ENCODE measurements around the gene NFATC1.

The NFATC1 gene

GRCh38 chr18:79516441-79516931, 120.8 kb downstream of the NFATC1 start:
- Histone ChIP-seq H3K14ac (ENCODE audit: low read length) (no peak overlapping the region), H3K4me3 (ENCODE audit: low read length in 2 of 2) (no peak overlapping the region), H3K23ac (ENCODE audit: low read depth, low read length, poor library complexity) (no peak overlapping the region), H2AK5ac (ENCODE audit: low read depth, low read length) (no peak overlapping the region), H3K9me3 (replicated peaks in 1 of 2; ENCODE audit: control insufficient read depth in 2 of 2, insufficient read depth in 1 of 2, low read depth in 1 of 2, low read length in 2 of 2) (peaks cover 0 to 5% of the 10 kb centered on the region in 2 donors), H3K9ac (ENCODE audit: low read depth, low read length, poor library complexity) (no peak overlapping the region), H2AFZ (ENCODE audit: low read length) (no peak overlapping the region), H2BK12ac (ENCODE audit: low read length) (no peak overlapping the region), H3K18ac (ENCODE audit: low read length) (no peak overlapping the region), H4K91ac (ENCODE audit: low read depth, low read length, poor library complexity) (no peak overlapping the region), H3K79me1 (ENCODE audit: low read depth, low read length) (peaks cover 4% of the 10 kb centered on the region), H3K4me2 (ENCODE audit: insufficient read depth, low read length, poor library complexity, severe bottlenecking) (no peak overlapping the region), H3K27me3 (ENCODE audit: control insufficient read depth in 3 of 3, insufficient read depth in 3 of 3, low read depth in 1 of 3, low read length in 3 of 3) (peaks cover 0 to 10% (median 0%) of the 10 kb centered on the region in 3 experiments), H3K4me1 (ENCODE audit: control insufficient read depth in 2 of 2, insufficient read depth in 1 of 2, low read depth in 1 of 2, low read length in 2 of 2) (no peaks in the 10 kb centered on the region), H3K36me3 (replicated peaks in 1 of 2; ENCODE audit: control insufficient read depth in 2 of 2, insufficient read depth in 2 of 2, low read length in 2 of 2) (no peaks in the 10 kb centered on the region), H2BK5ac (ENCODE audit: low read length) (no peak overlapping the region), H3K27ac (replicated peaks; ENCODE audit: low read length) (no peak overlapping the region), H2BK15ac (ENCODE audit: low read length) (no peak overlapping the region), H2BK120ac (ENCODE audit: low read depth, low read length) (no peak overlapping the region), H3K4ac (ENCODE audit: low read length) (no peak overlapping the region), H4K8ac (ENCODE audit: low read depth, low read length) (no peak overlapping the region)
- no peak for DNase-seq (ENCODE audit: low spot score)
- no CpG with 5 or more reads among the region's 20 CpGs for WGBS, 2 donors (ENCODE audit: extremely low coverage in 2 of 2, insufficient read length in 2 of 2, insufficient replicate concordance in 1 of 2)

GRCh38 chr18:79517341-79517740, 121.6 kb downstream of the NFATC1 start:
- Histone ChIP-seq H3K4me2 (ENCODE audit: insufficient read depth, low read length, poor library complexity, severe bottlenecking) (no peak overlapping the region), H3K18ac (ENCODE audit: low read length) (no peak overlapping the region), H3K4me3 (ENCODE audit: low read length in 2 of 2) (no peak overlapping the region), H2BK12ac (ENCODE audit: low read length) (no peak overlapping the region), H3K27ac (replicated peaks; ENCODE audit: low read length) (no peak overlapping the region), H3K4ac (ENCODE audit: low read length) (no peak overlapping the region), H2AK5ac (ENCODE audit: low read depth, low read length) (no peak overlapping the region), H2BK120ac (ENCODE audit: low read depth, low read length) (no peak overlapping the region), H3K9ac (ENCODE audit: low read depth, low read length, poor library complexity) (no peak overlapping the region), H2AFZ (ENCODE audit: low read length) (no peak overlapping the region), H3K23ac (ENCODE audit: low read depth, low read length, poor library complexity) (no peak overlapping the region), H2BK15ac (ENCODE audit: low read length) (no peak overlapping the region), H4K8ac (ENCODE audit: low read depth, low read length) (no peak overlapping the region), H2BK5ac (ENCODE audit: low read length) (no peak overlapping the region), H3K79me1 (ENCODE audit: low read depth, low read length) (peaks cover 4% of the 10 kb centered on the region), H3K14ac (ENCODE audit: low read length) (no peak overlapping the region), H3K27me3 (ENCODE audit: control insufficient read depth in 3 of 3, insufficient read depth in 3 of 3, low read depth in 1 of 3, low read length in 3 of 3) (peaks cover 0 to 10% (median 0%) of the 10 kb centered on the region in 3 experiments), H3K36me3 (replicated peaks in 1 of 2; ENCODE audit: control insufficient read depth in 2 of 2, insufficient read depth in 2 of 2, low read length in 2 of 2) (no peaks in the 10 kb centered on the region), H3K4me1 (ENCODE audit: control insufficient read depth in 2 of 2, insufficient read depth in 1 of 2, low read depth in 1 of 2, low read length in 2 of 2) (no peaks in the 10 kb centered on the region), H3K9me3 (replicated peaks in 1 of 2; ENCODE audit: control insufficient read depth in 2 of 2, insufficient read depth in 1 of 2, low read depth in 1 of 2, low read length in 2 of 2) (peaks cover 0 to 5% of the 10 kb centered on the region in 2 donors), H4K91ac (ENCODE audit: low read depth, low read length, poor library complexity) (no peak overlapping the region)
- no CpG with 5 or more reads among the region's 13 CpGs for WGBS, 2 donors (ENCODE audit: extremely low coverage in 2 of 2, insufficient read length in 2 of 2, insufficient replicate concordance in 1 of 2)
- no peak for DNase-seq (ENCODE audit: low spot score)

GRCh38 chr18:79518028-79518682, 122.4 kb downstream of the NFATC1 start:
- DNase-seq (ENCODE audit: low spot score): no peak
- Histone ChIP-seq H3K79me1 (ENCODE audit: low read depth, low read length) (peaks cover 4% of the 10 kb centered on the region), H2BK5ac (ENCODE audit: low read length) (no peak overlapping the region), H3K4ac (ENCODE audit: low read length) (no peak overlapping the region), H2BK15ac (ENCODE audit: low read length) (no peak overlapping the region), H2BK12ac (ENCODE audit: low read length) (no peak overlapping the region), H3K4me2 (ENCODE audit: insufficient read depth, low read length, poor library complexity, severe bottlenecking) (no peak overlapping the region), H3K9ac (ENCODE audit: low read depth, low read length, poor library complexity) (no peak overlapping the region), H2AFZ (ENCODE audit: low read length) (no peak overlapping the region), H3K27me3 (ENCODE audit: control insufficient read depth in 3 of 3, insufficient read depth in 3 of 3, low read depth in 1 of 3, low read length in 3 of 3) (peaks cover 0 to 10% (median 0%) of the 10 kb centered on the region in 3 experiments), H2BK120ac (ENCODE audit: low read depth, low read length) (no peak overlapping the region), H3K14ac (ENCODE audit: low read length) (no peak overlapping the region), H3K9me3 (replicated peaks in 1 of 2; ENCODE audit: control insufficient read depth in 2 of 2, insufficient read depth in 1 of 2, low read depth in 1 of 2, low read length in 2 of 2) (peaks cover 0 to 5% of the 10 kb centered on the region in 2 donors), H4K91ac (ENCODE audit: low read depth, low read length, poor library complexity) (no peak overlapping the region), H3K23ac (ENCODE audit: low read depth, low read length, poor library complexity) (no peak overlapping the region), H3K4me3 (ENCODE audit: low read length in 2 of 2) (peak overlapping the region in 1 of 2 donors; percentile 65), H4K8ac (ENCODE audit: low read depth, low read length) (no peak overlapping the region), H2AK5ac (ENCODE audit: low read depth, low read length) (peak overlapping the region; percentile 68), H3K18ac (ENCODE audit: low read length) (no peak overlapping the region), H3K36me3 (replicated peaks in 1 of 2; ENCODE audit: control insufficient read depth in 2 of 2, insufficient read depth in 2 of 2, low read length in 2 of 2) (no peaks in the 10 kb centered on the region), H3K27ac (replicated peaks; ENCODE audit: low read length) (no peak overlapping the region), H3K4me1 (ENCODE audit: control insufficient read depth in 2 of 2, insufficient read depth in 1 of 2, low read depth in 1 of 2, low read length in 2 of 2) (no peaks in the 10 kb centered on the region)
- no CpG with 5 or more reads among the region's 22 CpGs for WGBS, 2 donors (ENCODE audit: extremely low coverage in 2 of 2, insufficient read length in 2 of 2, insufficient replicate concordance in 1 of 2)

- Histone ChIP-seq H2BK15ac (ENCODE audit: low read length) (no peak overlapping the region), H3K23ac (ENCODE audit: low read depth, low read length, poor library complexity) (no peak overlapping the region), H3K9me3 (replicated peaks in 1 of 2; ENCODE audit: control insufficient read depth in 2 of 2, insufficient read depth in 1 of 2, low read depth in 1 of 2, low read length in 2 of 2) (peaks cover 0 to 4% of the 10 kb centered on the region in 2 donors), H2BK12ac (ENCODE audit: low read length) (no peak overlapping the region), H2AK5ac (ENCODE audit: low read depth, low read length) (no peak overlapping the region), H2AFZ (ENCODE audit: low read length) (no peak overlapping the region), H3K79me1 (ENCODE audit: low read depth, low read length) (peaks cover under 1% of the 10 kb centered on the region), H3K4me2 (ENCODE audit: insufficient read depth, low read length, poor library complexity, severe bottlenecking) (no peak overlapping the region), H3K9ac (ENCODE audit: low read depth, low read length, poor library complexity) (no peak overlapping the region), H4K8ac (ENCODE audit: low read depth, low read length) (no peak overlapping the region), H2BK5ac (ENCODE audit: low read length) (no peak overlapping the region), H3K18ac (ENCODE audit: low read length) (no peak overlapping the region), H2BK120ac (ENCODE audit: low read depth, low read length) (no peak overlapping the region), H3K4me3 (ENCODE audit: low read length in 2 of 2) (peak overlapping the region in 1 of 2 donors; percentile 3), H3K27ac (replicated peaks; ENCODE audit: low read length) (no peak overlapping the region), H3K4me1 (ENCODE audit: control insufficient read depth in 2 of 2, insufficient read depth in 1 of 2, low read depth in 1 of 2, low read length in 2 of 2) (no peaks in the 10 kb centered on the region), H4K91ac (ENCODE audit: low read depth, low read length, poor library complexity) (no peak overlapping the region), H3K36me3 (replicated peaks in 1 of 2; ENCODE audit: control insufficient read depth in 2 of 2, insufficient read depth in 2 of 2, low read length in 2 of 2) (no peaks in the 10 kb centered on the region), H3K27me3 (ENCODE audit: control insufficient read depth in 3 of 3, insufficient read depth in 3 of 3, low read depth in 1 of 3, low read length in 3 of 3) (peaks cover 0 to 10% (median 0%) of the 10 kb centered on the region in 3 experiments), H3K4ac (ENCODE audit: low read length) (no peak overlapping the region), H3K14ac (ENCODE audit: low read length) (no peak overlapping the region)
- no CpG with 5 or more reads among the region's 14 CpGs for WGBS, 2 donors (ENCODE audit: extremely low coverage in 2 of 2, insufficient read length in 2 of 2, insufficient replicate concordance in 1 of 2)
- no peak for DNase-seq (ENCODE audit: low spot score)
Observed at GRCh38 chr18:79518683-79519128, 123.0 kb downstream of the NFATC1 start.

Data from neuronal stem cell (in vitro differentiated cells).